ENCODE measurements around the gene ZDHHC11B.
A peak's percentile ranks its signal among the peaks of the same experiment; 100 is the strongest.

Gene ZDHHC11B

GRCh38 chr5:673831-674629 is 110.5 kb downstream of the ZDHHC11B start:
- peak in 2 of 51 donors; percentile 27 to 41 for DNase-seq

GRCh38 chr5:673161-673830 is 111.2 kb downstream of the ZDHHC11B start:
- DNase-seq: no peak

GRCh38 chr5:672329-673160 is 112.0 kb downstream of the ZDHHC11B start:
- peak in 46 of 51 donors; percentile 8 to 80 (median 50) for DNase-seq

GRCh38 chr5:671459-672328 is 112.8 kb downstream of the ZDHHC11B start:
- DNase-seq: peak in 49 of 51 donors; percentile 16 to 89 (median 66)

GRCh38 chr5:670396-671270 is 113.9 kb downstream of the ZDHHC11B start:
- no peak for DNase-seq

- DNase-seq: peak in 4 of 51 donors; percentile 52 to 77 (median 64)
Observed at GRCh38 chr5:669842-670395, 114.6 kb downstream of the ZDHHC11B start.

GRCh38 chr5:669111-669841 is 115.3 kb downstream of the ZDHHC11B start:
- DNase-seq: peak; percentile 22 to 96 (median 86)

GRCh38 chr5:668283-668995 is 116.1 kb downstream of the ZDHHC11B start:
- DNase-seq: peak in 7 of 51 donors; percentile 6 to 59 (median 40)

GRCh38 chr5:666816-667498 is 117.6 kb downstream of the ZDHHC11B start:
- peak in 1 of 51 donors; percentile 26 for DNase-seq

- no peak for DNase-seq
Observed at GRCh38 chr5:665956-666711, 118.4 kb downstream of the ZDHHC11B start.

GRCh38 chr5:665541-665955 is 119.0 kb downstream of the ZDHHC11B start:
- no peak for DNase-seq

GRCh38 chr5:664994-665360 is 119.6 kb downstream of the ZDHHC11B start:
- no peak for DNase-seq

GRCh38 chr5:664343-664993 is 120.1 kb downstream of the ZDHHC11B start:
- no peak for DNase-seq

GRCh38 chr5:663436-664342 is 120.8 kb downstream of the ZDHHC11B start:
- DNase-seq: no peak

Data from hypothalamus (tissue), 51 donors.